Daoy (cell line): ENCODE results near the gene HYDIN. TPM values are rescaled to one million over a fixed set of nuclear protein-coding genes. Genes with fewer than 3 reads are reported as not detected.
"Not testable (repeated sequence)": the region's sequence is repeated elsewhere in the genome, so short reads cannot be mapped to it uniquely, and the experiment has no call there.

Source experiments
- DNase-seq: peaks from one replicate; pipeline ENCODE4 v3.0.0-alpha.2; 2015; ENCODE audit warnings: low read depth
- total RNA-seq: library from RNA; depleted of rRNA; stranded (reverse); fragments of >200 nt; shearing (Covaris generic); gene quantifications from 2 replicates; pipeline ENCODE4 v1.2.3, GENCODE V29; 2014

Gene HYDIN
- total RNA-seq, 1 experiment from 2014 or later = 1.1 TPM

DNA sequence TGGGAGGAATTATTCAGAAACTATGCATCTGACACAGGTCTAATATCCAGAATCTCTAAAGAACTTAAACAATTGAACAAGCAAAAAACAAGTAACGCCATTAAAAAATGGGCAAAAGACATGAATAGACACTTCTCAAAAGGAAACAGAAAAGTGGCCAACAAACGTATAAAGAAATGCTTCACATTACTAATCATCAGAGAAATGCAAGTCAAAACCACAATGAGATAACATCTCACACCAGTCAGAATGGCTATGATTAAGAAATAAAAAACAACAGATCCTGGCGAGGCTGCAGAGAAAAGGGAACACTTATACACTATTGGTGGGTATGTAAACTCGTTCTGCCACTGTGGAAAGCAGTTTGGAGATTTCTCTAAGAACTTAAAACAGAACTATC, 379.2 kb downstream of the HYDIN start:
- peak; percentile 1 for DNase-seq

DNA sequence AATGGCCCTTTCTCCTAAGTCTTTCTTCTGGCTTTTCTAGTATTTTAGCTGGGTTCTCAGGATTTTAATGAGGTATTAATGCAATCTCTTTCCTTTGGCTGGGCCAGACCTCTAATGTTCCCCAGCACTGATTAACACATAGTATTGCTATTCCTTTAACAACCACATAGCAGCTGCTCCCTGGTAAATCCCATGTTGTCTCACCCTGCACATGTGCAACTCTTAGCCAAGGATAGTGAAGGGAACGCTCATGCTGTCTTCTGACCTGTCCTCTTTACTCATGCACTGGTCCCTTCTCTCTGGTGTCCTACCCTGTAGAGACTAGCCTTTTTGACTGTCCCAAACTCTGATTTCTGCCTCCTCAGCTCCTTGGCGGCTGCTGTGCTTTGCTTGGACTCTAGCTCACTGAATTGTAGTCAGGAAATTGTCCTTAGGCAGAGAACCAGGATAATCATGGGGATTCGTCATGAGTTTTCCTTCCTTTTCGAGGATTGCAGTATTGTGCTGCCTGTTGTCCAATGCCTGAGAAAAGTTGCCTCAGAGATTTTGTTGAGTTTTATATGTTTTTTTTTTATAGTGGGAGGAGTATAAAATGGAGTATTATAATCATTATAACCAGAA, 406.9 kb downstream of the HYDIN start:
- not testable (repeated sequence) for DNase-seq

DNA sequence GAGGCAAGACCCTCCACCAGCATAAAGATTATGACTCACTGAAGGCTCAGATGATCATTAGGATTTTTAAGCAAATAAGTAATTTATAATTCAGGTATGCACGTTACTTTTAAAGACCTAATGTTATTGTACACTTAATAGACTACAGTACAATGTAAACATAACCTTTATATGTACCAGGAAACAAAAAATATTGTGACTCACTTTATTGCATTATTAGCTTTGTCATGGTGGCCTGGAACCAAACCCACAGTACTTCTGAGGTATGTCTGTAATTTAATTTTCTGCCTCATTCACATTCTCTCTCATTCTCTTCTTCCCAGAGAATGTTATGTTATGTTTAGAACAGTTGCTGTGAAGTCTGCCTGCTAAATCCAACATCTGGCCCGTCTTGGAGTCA, 407.8 kb downstream of the HYDIN start:
- not testable (repeated sequence) for DNase-seq

DNA sequence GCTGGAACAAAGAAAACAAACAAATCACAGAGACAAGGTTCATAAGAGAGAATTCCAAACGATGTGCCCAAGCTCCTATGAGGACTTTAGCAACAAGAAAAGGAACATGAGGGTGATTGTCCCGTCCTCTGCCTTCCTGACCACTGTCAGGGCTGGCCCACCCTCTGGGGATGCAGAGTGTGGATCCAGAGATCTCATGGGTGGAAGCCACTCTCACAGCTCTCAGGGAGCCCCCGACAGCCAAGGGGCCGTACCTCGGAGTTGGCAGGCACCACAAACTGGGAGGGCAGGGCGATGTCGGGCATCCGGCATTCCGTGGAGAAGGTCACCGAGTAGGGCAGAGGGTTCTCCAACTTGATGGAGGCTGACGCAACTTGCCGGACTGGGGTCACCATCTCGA, 412.4 kb downstream of the HYDIN start:
- not testable (repeated sequence) for DNase-seq

DNA sequence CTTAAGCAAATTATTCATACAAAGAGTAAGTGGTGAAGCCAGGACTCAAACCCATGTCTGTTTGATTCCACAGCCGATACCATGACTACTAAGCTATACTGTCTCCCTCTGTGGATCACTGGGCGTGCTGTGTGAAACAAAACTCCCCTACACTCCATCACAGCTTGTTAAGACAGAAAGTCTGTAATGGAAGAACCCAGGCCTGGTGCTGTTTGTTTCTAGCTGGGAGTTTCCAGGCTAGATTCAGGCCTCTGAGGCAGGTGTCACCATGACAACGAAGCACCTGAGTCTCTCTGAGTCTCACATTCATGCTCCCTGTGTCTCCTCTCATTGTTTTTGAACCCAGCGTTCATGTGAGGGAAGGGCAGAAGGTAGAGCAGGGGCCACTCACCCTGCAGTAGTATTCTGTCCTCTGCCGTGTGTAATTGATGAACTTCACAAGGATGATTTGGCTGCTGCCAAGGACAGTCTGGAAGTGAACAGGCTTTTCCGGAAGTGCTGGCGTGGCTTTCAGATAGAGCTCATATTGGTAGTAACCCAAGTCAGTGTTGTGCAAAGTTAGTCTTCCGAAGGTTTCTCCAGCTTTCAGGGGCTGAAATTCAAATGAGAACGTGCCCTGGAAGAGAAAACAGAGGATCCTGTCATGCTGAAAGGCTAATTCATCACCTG, 421.0 kb downstream of the HYDIN start:
- no peak for DNase-seq

DNA sequence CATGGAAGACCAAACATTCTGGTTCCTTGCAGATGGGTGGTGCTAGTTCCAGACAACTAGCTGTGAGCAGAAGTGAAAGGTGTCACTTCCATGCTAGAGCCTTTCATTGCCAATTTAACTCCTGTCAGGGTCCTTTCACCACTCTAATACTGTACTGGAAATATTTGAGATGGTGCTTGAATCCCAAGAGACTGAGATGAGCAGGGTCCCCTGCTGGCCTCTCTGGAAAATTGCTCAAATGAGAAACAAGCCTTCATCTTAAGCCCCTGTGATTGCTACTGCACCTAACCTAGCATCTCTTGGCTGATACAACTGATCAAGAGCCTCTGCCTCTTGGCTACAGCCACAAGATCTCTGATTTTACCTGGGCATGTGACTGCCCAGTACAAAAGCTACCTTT, 422.2 kb downstream of the HYDIN start:
- no peak for DNase-seq

DNA sequence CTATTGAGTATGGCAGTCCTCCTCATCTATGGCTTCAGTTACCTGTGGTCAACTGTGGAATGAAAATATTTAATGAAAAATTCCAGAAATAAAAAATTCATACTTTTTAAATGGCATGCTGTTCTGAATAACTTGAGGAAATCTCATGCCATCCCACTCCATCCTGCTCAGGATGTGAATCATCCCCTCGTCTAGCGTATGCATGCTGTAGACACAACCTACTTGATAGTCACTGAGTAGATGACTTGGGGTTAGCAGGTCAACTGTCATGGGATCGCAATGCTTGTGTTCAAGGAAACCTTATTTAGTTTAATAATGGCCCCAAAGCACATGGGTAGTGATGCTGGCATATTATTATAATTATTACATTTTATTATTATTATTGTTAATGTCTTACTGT, 424.7 kb downstream of the HYDIN start:
- DNase-seq = peak; percentile 69

DNA sequence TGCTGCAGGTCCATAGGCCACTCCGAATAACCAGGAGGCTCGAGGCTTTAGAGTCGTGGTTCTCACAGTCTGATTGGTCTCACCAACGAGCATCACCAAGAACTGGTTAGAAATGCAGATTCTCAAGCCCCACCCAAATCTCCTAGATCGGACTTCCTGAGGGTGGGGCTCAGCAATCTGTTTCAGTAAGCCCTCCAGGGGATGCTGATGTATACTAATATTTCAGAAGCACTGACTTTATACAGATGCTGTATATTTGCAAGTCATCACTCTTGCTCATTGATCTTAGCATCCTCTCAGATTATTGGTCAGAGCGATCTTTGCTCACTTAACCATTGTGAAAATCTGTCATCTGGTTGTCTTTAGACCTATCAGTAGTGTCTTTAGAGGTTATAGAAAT, 425.1 kb downstream of the HYDIN start:
- DNase-seq = no peak

DNA sequence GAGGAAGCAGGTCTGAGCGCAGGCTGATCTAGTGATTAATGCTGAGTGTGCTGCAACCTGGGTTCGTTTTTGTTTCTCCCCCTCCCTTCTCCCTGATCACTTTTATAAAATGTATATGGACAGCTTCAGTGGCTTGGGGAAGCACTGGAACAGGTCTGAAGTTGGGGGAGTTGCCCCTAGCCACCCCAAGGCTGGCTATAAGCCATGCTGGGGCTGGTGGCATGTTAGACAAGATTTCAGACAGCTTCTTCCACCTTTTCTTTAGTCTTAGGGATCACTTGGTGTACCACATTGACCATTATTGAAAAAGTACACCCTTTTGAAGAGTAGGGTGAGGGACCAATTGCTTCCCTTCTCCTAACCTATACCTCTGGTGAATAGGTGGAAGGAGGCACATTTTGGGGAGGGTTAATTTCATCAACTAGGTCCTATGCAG, 425.8 kb downstream of the HYDIN start:
- no peak for DNase-seq

DNA sequence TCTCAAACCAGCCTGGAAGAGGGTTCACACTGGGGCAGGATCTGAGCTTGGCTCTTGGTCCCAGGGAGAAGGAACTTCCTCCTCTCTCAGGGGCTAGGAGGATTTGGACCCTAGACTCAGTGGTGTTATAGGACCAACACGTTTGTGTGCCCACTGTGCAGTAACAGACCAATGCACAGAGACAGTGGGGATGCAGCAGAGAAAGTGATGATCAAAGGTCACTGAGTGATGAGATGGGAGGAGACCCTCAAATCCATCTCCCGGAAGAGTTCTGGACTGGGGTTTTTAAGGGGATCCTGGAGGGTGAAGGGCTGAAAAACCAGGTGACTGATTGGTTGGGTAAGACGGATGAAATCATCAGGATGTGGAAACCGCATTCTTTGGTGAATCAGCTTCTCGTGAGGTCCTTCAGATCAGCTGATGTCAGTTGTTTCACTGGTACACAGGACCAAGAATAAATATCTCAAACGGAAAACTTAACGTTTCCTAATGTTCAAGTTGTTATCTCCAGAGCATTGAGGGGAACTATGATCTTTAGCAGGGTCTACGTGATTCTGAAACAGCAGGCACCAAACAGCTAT, 426.3 kb downstream of the HYDIN start:
- peak; percentile 66 for DNase-seq

DNA sequence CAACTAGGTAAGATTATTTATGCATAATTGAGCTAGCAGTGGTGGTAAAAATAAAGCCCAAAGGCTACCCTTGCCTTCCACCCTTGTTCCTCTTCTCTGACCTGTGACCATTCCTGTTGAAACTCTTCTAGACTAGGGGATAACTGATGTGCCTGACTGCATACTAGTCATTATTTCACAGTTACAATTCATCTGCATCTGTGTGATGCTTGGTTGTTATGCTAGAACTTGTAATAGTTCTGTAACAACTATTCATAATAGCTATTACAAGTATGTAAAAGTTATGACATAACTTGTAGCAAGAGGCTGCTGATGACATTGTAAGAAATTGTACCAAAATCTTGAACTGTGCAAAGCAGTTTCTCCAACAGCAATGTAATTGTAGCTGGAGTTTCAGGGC, 427.2 kb downstream of the HYDIN start:
- DNase-seq = no peak

DNA sequence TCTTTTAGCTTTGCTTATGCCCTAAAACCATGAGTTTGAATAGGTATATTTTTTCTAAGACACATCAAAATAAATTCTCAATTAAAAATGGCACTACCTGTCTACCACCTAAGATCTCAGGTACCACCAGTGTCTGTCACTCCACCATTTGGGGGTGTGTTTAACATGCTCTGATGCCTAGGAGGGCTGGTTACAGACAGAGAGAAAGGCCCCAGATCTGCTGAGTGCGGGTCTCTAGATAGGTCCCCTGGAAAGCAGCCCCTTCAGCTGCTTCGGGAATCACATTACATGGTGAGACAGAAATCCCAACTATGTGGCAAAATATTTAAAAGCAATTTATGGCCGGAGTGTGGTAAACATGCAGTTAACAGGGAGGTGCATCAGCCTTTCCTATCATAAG, 428.9 kb downstream of the HYDIN start:
- DNase-seq = no peak

DNA sequence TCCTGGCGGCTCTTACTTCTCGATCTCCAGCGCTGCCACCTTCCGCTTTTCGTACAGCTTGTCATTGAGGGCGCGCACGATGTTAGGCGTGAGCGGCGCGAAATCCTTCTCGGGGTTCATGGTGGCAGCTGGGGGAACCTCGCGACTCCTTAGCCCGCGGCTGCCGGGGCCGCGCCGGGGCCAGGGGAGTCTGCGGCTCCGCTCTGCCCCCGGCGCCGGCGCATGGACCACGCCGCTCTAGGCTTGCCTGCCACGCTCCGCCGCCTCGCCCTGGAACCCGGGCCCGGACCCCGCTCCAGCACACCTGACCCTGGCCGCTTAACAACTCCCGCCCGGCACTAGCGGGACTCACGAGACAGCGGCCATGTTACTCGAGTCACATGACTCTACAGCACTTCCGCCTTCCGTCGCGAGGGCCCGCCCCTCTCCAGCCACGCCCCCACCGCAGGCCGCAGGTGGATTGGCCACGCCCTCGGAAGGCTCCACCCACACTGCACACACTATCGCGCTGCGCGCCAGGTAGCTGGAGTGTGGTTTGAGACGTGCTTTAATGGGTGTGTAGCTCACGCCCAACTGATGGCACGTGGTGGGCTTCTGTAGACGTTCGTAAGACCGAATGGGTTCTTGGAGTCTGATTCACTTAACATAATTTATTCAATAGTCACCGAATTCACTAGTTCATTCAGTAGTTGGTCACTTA, 429.6 kb downstream of the HYDIN start, which contains the start of gene VAC14:
Gene VAC14, minus strand, starts transcription at position 378 of the 700 bp plus-strand sequence. Its CDS starts 258 bp downstream, at position 120.
- peak; percentile 89 for DNase-seq

DNA sequence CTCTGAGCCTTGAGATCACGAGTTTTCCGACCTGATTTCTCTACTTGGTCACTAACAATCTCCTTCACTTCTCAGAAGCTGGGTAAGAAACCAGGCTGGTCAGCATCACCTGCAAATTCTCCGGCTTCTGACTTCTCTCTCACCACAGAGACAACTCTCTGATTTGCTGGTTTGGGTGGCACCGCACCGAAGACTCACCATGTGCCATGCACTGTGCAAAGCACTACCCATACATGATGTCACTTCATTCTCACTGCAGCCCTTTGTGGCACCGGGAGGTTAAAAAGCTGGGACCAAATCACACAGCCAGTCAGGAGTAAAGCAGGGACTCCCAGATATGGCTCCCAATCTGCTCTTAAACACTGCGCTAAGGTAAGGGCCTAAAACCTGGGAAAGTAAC, 430.2 kb downstream of the HYDIN start:
- DNase-seq = no peak

DNA sequence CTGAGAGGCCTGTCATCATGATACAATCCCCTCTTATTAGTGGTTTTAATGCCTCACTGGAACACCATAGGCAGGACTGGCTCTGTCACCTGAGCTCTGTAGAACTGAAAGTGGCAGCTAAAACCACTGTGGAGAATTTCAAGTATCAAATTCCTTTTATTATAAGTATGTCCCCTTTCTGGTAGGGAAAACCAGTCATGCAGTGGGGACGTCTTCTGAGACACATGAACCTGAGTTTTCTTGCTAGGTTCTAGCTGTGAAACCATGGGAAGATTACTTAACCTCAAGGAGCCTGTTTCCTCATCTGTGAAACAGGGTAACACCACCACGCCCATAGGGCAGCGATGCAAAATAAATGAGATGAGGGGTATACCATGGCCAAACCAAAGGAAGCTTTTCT, 434.2 kb downstream of the HYDIN start:
- no peak for DNase-seq

DNA sequence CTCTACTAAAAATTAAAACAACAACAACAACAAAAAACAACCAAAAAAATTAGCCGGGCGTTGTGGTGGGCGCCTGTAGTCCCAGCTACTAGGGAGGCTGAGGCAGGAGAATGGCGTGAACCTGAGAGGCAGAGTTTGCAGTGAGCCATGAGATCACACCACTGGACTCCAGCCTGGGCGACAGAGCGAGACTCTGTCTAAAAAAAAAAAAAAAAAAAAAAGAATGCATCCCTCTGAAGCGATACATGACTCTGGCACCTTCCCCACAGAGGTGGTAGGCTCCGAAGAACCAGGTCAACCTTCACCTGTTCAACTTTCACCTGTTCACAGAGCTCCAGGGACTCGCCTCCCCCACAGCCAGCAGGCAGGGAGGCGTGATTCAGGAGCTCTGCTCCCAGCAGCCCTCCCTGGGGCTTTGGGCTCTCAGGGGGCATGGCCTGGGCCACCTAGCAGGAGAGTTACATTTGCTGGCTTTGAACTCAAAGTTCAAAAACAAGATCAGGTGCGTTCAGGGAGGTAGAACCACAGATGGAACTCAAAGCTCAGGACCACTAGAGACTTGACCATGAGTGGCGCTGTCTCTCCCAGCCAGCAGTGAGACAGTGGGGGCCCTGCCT, 435.1 kb downstream of the HYDIN start:
- no peak for DNase-seq

DNA sequence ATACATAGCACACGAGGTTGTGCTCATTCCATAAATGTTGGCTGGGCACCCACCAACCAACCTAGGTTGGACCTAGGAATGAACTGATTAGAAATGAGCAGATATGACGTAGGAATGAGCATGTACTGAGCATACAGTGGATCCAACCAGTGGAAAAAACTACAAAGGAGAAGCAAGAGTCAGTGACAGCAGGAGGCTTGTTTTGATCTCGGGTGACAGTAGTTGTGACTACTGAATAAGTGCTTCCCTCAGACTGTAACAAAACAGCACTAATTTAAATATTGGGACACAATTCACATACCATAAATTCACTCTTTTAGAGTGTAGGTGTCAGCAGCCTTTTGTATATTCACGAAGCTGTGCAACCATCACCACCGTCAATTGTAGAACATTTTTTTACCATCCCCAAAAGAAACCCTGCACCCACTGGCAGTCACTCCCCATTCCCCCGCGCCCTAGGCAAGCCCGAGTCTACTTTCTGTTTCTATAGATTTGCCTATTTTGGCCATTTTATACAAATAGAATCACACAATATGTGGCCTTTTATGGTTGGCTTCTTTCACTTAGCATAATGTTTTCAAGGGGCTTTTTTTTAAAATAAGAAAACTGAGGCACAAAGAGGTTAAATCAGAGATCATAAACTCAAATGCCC, 436.5 kb downstream of the HYDIN start:
- no peak for DNase-seq

DNA sequence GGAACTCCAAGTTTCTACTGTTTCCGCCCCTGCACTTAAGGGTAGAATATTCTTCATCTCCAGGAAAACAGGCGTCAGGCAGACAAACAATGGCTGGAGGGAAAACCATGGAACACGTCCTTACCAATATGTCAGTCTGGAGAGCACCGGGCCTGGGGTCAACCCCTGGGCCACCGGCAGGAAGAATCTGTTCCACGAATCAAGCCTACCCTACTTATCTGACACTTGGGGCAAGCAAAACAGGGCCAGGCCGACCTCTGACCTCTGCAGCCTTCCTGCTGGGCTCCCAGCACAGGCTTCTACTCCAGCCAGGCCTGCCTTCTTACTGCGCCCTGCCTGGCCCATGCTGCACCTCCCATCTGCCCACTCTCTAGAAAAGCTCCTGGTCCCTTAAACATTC, 439.7 kb downstream of the HYDIN start:
- DNase-seq = no peak

DNA sequence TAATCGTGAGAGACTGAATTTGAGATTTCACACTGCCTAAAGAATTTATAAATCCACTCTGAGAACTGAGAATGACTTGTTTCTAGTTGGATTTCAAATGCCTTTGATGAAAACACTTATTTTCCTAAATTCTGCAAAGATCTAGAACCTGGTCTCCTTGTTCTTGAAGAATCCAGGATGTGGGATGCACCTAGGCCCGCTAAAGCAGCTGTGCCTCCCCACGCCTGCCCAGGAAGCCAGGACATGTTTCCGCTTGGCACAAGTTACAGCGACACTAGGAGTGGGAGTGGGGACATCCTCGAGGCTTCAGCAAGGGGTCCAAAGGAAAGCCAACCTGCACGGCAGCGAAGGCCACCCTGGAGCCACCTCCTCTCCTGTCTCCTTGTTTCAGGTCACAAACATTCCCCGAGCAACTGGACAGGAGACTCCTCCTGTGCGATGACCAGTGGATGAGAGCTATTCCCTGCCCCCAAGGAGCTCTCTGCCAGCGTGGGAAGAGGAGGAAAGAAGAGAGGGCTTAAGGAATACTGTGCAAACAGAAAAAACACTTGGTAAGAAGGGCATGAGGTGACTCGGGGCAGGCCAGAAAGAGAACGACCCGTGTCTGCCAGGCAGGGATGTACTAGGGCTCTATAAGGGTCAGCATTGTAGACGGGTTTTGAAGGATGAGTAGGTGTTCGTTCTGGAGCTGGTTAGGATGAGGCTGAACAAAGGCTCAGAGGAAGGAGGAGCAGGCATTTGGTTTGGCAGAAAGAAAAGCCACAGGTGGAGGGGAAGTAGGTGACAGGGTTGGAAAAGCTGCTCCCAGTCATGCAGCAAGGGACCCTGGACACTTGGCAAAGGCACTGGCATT, 440.7 kb downstream of the HYDIN start:
- no peak for DNase-seq
